Esophagus squamous epithelium (tissue), 5 donors: ENCODE results near the gene SEMA6D. TPM values are rescaled to one million over a fixed set of nuclear protein-coding genes. Genes with fewer than 3 reads are reported as not detected.

Experiments
- DNase-seq: peaks from one replicate; lab custom pipeline; 2025; lab: John Stamatoyannopoulos, UW
- H3K27ac ChIP-seq, 4 donors: fragments of 200-600 bp; sonication (generic); one replicate each; pipeline ENCODE4 v1.5.1; 2016 to 2019; ENCODE audit warnings: mild to moderate bottlenecking in 1 of 4
- H3K27me3 ChIP-seq, 4 donors: fragments of 200-600 bp; sonication (generic); 1 replicate in 3 of 4; 2 replicates in 1 of 4; pipeline versions ENCODE4 v1.5.1 to v1.6.0; 2017 to 2021; ENCODE audit warnings: antibody characterized with exemption in 1 of 4
- H3K36me3 ChIP-seq, 3 donors: fragments of 200-600 bp; sonication (generic); one replicate each; pipeline ENCODE4 v1.5.1; 2016 to 2019
- H3K4me1 ChIP-seq, 3 donors: fragments of 200-600 bp; sonication (generic); one replicate each; pipeline ENCODE4 v1.5.1; 2017 to 2019
- H3K4me3 ChIP-seq, 4 donors: fragments of 200-600 bp; sonication (generic); 1 replicate in 3 of 4; 2 replicates in 1 of 4; pipeline ENCODE4 v1.5.1; 2016 to 2019; ENCODE audit warnings: mild to moderate bottlenecking in 2 of 4, moderate library complexity in 1 of 4
- H3K9me3 ChIP-seq, 3 donors: fragments of 200-600 bp; sonication (generic); one replicate each; pipeline ENCODE4 v1.5.1; 2016 to 2019
- POLR2A ChIP-seq, 4 donors: fragments of 450-650 bp; IDR thresholded peaks; one replicate each; pipeline ENCODE4 v1.6.1; 2017; ENCODE audit warnings: antibody characterized with exemption in 4 of 4, mild to moderate bottlenecking in 4 of 4, moderate library complexity in 3 of 4
- WGBS, 2 donors: methylation state at CpG; one replicate each; pipeline ENCODE4 v1.1.5; 2018; 5-methylcytosine and 5-hydroxymethylcytosine counted together
- intact Hi-C: fragments of 100-400 bp; cut with DNase I; formaldehyde crosslinking; loops from one replicate; pipeline ENCODE4 v1.15.0; 2022
- total RNA-seq, 4 donors: library from RNA; depleted of rRNA; stranded (reverse); fragments of >200 nt; gene quantifications; one replicate each; pipeline ENCODE4 v1.1.0, GENCODE V29; 2016
- TF ChIP-seq, protein P1 (sequence below), 6 experiments: fragments of 450-650 bp in 4 of 6; fragments of 200-600 bp in 2 of 6; sonication (generic) in 2 of 6; IDR thresholded peaks; one replicate each; pipeline ENCODE4 v1.5.1; 2016 to 2019; ENCODE audit warnings: antibody characterized with exemption in 6 of 6, mild to moderate bottlenecking in 4 of 6, moderate library complexity in 4 of 6
- donor health status: DM: yes; HTN: yes; CAD: no.

SEMA6D gene
- total RNA-seq, 4 donors from 2014 or later: 0.40 to 4.0 (median 1.1) TPM

DNA sequence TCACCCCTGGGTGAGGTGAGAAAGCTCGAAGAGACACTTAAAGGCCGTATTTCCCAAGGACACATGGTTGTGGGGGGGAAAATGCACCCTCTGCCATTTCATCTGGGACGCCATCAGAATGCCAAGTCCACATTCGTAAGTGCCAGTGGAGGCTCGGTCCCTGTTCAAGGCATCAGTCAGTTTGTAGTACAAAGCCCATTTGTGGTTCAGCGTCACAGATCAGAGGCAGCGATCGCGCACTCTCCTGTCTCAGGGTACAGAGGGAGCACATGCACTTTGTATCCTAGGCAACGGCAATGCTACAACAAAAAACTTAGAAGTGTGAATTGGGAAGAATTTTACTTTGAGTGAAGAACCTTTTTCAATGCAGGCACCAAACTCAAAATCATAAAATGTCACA is 27.2 kb downstream of the SEMA6D start:
- no peaks in the 10 kb centered on the region for H3K4me1 ChIP-seq
- 81 to 100% methylated on average over 1 to 10 of the region's 10 CpGs for WGBS, 2 donors

DNA sequence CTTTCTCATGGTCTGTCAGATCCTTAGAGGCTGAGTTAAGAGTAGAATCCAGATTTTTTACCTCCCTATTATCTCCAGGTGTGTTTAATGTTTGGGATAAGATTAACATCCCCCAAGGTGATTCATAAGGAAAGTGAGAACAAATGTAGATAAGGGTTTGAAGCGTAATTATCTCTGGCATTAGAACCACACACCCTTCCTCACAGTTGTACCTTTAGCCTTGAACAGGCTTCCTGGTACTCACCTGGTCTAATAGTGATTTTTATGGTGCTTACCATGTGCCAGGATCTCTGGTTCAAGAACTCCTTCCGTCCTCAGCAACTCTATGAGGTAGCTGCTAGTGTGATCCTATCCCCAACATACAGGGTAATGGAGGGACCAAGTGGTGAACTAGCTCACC is 27.7 kb downstream of the SEMA6D start:
- no peak overlapping the region for H3K27ac ChIP-seq
- DNase-seq: no peak
- no peak for TF ChIP-seq POLR2A (IDR thresholded peaks at IDR 0.05)
- TF ChIP-seq, protein P1, sequence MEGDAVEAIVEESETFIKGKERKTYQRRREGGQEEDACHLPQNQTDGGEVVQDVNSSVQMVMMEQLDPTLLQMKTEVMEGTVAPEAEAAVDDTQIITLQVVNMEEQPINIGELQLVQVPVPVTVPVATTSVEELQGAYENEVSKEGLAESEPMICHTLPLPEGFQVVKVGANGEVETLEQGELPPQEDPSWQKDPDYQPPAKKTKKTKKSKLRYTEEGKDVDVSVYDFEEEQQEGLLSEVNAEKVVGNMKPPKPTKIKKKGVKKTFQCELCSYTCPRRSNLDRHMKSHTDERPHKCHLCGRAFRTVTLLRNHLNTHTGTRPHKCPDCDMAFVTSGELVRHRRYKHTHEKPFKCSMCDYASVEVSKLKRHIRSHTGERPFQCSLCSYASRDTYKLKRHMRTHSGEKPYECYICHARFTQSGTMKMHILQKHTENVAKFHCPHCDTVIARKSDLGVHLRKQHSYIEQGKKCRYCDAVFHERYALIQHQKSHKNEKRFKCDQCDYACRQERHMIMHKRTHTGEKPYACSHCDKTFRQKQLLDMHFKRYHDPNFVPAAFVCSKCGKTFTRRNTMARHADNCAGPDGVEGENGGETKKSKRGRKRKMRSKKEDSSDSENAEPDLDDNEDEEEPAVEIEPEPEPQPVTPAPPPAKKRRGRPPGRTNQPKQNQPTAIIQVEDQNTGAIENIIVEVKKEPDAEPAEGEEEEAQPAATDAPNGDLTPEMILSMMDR (IDR thresholded peaks at IDR 0.05): no peak
- no peak overlapping the region for H3K4me3 ChIP-seq
- WGBS, 2 donors: 78 to 80% methylated on average over 2 of the region's 2 CpGs
- H3K4me1 ChIP-seq: peaks cover 0 to under 1% (median 0%) of the 10 kb centered on the region in 3 donors
- H3K36me3 ChIP-seq: no peaks in the 10 kb centered on the region
- H3K9me3 ChIP-seq: no peaks in the 10 kb centered on the region
- intact Hi-C loops: no loop called here
- no peaks in the 10 kb centered on the region for H3K27me3 ChIP-seq

More for the DNA sequence above, 27.2 kb downstream of the SEMA6D start:
- H3K27ac ChIP-seq: no peak overlapping the region
- TF ChIP-seq POLR2A (IDR thresholded peaks at IDR 0.05): no peak
- TF ChIP-seq, protein P1 (IDR thresholded peaks at IDR 0.05): no peak
- no peaks in the 10 kb centered on the region for H3K27me3 ChIP-seq
- intact Hi-C loops: no loop called here
- no peaks in the 10 kb centered on the region for H3K36me3 ChIP-seq
- no peak overlapping the region for H3K4me3 ChIP-seq
- no peaks in the 10 kb centered on the region for H3K9me3 ChIP-seq
- no peak for DNase-seq

DNA sequence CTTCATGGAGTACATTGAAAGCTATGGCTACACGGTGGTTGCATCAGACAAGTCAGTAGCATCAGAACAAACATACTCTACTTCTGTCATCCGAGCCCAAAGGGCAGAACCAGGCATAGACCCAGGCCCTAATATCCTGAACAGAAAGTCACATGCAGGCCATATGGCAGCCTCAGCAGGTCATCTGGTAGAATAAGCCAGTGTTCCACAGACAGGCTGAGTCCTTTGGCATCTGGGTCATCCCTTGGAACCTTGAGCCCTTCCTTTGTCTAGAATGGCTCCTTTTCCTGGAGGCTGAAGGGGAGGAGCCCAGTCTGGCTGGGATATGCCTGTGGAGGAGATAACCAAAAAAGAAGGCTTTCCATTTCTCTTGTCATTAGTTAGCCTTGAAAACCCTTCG is 29.2 kb downstream of the SEMA6D start:
- TF ChIP-seq POLR2A (IDR thresholded peaks at IDR 0.05): no peak
- TF ChIP-seq, protein P1 (IDR thresholded peaks at IDR 0.05): no peak
- Histone ChIP-seq H3K27ac (no peak overlapping the region), H3K27me3 (no peaks in the 10 kb centered on the region), H3K9me3 (no peaks in the 10 kb centered on the region), H3K4me1 (peaks cover 0 to 9% (median 0%) of the 10 kb centered on the region in 3 donors), H3K36me3 (no peaks in the 10 kb centered on the region), H3K4me3 (no peak overlapping the region)
- WGBS, 2 donors: 81 to 83% methylated on average over 3 of the region's 3 CpGs
- intact Hi-C loops: no loop called here
- no peak for DNase-seq

DNA sequence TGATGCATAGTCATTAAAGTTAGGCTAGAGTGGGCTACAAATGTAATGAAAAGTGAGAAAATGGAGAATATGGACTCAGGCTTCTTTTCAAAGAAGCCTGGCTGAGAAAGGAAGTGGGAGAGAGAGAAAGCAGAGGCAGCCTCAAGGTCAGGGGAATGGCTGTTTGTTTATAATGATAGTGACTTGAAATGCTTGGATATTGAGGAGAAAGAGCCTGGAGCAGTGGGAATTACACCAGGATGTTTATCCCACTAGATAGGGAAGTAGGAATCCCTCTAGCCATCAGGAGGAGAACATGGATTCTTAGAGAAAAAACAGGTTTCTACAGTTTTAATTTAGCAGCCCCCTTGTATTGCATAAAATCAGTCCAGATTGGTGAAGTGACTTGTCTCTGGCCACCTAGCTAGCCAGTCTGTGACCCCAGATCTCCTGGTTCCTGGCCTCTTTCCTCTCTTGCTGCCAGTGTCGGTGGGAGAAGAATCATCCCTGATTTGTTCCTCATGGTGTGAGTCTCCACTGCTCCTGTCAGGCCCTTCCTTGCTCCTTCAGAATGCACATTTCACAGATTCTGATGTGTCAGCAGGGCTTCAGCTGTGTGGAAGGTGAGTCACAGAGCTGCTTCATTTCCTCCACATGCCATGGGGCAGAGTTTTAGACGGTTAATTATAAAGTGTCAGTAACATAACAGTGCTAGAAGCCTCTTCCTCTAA is 32.9 kb downstream of the SEMA6D start:
- WGBS, 2 donors: 22 to 48% methylated on average over 2 of the region's 2 CpGs
- intact Hi-C loops: no loop called here
- H3K4me1 ChIP-seq: peaks cover 0 to 9% (median 0%) of the 10 kb centered on the region in 3 donors
- no peak overlapping the region for H3K4me3 ChIP-seq
- DNase-seq: no peak
- H3K9me3 ChIP-seq: peaks cover 0 to 23% (median 0%) of the 10 kb centered on the region in 3 donors
- no peaks in the 10 kb centered on the region for H3K27me3 ChIP-seq
- no peaks in the 10 kb centered on the region for H3K36me3 ChIP-seq
- TF ChIP-seq, protein P1 (IDR thresholded peaks at IDR 0.05): no peak
- TF ChIP-seq POLR2A (IDR thresholded peaks at IDR 0.05): no peak
- H3K27ac ChIP-seq: no peak overlapping the region

DNA sequence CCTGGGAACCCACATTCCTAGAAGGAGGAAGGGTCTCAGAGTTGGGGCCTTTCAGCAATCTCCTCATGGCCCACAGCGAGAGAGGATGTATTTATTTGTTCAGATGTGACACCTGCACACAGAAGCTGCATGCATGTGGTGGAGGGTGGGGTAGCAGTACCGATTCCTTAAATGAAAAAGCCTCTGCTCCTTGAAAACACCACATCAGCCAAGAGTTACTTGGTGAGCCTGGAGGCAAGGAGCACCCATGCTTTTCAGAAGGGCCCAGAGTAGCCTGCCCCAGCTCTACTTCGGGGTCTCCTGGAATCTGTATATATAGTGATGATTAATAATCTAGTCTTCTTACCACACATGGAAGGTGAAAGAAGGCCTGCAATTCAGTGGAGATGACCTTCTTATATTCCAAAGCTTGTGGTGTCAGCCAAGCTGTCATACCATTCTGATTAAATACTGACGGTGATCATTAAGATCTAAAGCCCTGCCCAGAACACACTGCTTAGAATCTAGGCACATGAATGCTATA is 33.5 kb downstream of the SEMA6D start:
- H3K4me3 ChIP-seq: no peak overlapping the region
- intact Hi-C loops: no loop called here
- H3K36me3 ChIP-seq: no peaks in the 10 kb centered on the region
- peaks cover 0 to 9% (median 0%) of the 10 kb centered on the region in 3 donors for H3K4me1 ChIP-seq
- H3K27me3 ChIP-seq: no peaks in the 10 kb centered on the region
- H3K9me3 ChIP-seq: peaks cover 0 to 23% (median 0%) of the 10 kb centered on the region in 3 donors
- WGBS, 2 donors: 68 to 77% methylated on average over 4 of the region's 4 CpGs
- TF ChIP-seq, protein P1 (IDR thresholded peaks at IDR 0.05): no peak
- no peak for TF ChIP-seq POLR2A (IDR thresholded peaks at IDR 0.05)
- no peak for DNase-seq
- no peak overlapping the region for H3K27ac ChIP-seq
